Amniotic epithelial cell (primary cell): ENCODE measurements around the gene NDOR1.
"Not testable (repeated sequence)": the region's sequence is repeated elsewhere in the genome, so short reads cannot be mapped to it uniquely, and the experiment has no call there.

Experiments used
- DNase-seq: peaks from one replicate; pipeline ENCODE4 v3.0.0-alpha.2; 2010; ENCODE audit warnings: low read depth

Gene NDOR1

DNA sequence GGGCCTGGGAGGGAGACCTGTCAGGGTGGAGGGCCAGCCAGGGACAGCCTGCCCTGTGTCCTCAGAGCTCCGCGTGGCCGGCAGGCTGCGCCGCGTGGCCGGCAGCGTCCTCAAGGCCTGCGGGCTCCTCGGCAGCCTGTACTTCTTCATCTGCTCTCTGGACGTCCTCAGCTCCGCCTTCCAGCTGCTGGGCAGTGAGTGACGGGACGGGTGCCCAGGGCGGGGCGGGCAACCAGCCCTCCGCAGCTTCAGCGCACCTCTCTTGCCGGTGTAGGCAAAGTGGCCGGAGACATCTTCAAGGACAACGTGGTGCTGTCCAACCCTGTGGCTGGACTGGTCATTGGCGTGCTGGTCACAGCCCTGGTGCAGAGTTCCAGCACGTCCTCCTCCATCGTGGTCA is 27.0 kb downstream of the NDOR1 start:
- no peak for DNase-seq

DNA sequence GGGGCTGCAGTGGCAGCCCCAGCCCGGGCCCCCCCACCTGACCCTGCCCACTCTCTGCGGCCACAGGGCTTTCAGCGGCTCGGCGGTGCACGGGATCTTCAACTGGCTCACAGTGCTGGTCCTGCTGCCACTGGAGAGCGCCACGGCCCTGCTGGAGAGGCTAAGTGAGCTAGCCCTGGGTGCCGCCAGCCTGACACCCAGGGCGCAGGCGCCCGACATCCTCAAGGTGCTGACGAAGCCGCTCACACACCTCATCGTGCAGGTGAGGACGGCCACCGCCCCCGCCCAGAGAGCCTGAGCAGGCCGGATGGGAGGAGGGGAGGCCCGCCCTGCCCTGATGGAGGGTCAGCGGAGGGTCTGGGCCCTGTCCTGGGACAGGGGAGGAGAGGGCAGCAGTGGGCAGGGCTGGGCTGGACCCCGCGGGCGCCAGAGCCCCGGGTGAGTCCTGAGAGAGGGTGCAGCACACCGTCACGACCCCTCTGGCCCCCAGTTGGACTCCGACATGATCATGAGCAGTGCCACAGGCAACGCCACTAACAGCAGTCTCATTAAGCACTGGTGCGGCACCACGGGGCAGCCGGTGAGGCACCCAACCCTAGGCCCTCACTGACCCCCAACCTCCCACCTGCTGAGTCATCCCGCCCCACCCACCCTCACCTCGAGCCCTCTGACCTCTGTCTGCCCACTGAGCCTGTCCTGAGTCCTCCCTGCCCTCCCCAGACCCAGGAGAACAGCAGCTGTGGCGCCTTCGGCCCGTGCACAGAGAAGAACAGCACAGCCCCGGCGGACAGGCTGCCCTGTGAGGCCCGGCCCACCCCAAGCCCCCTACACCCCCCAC is 27.9 kb downstream of the NDOR1 start:
- no peak for DNase-seq

DNA sequence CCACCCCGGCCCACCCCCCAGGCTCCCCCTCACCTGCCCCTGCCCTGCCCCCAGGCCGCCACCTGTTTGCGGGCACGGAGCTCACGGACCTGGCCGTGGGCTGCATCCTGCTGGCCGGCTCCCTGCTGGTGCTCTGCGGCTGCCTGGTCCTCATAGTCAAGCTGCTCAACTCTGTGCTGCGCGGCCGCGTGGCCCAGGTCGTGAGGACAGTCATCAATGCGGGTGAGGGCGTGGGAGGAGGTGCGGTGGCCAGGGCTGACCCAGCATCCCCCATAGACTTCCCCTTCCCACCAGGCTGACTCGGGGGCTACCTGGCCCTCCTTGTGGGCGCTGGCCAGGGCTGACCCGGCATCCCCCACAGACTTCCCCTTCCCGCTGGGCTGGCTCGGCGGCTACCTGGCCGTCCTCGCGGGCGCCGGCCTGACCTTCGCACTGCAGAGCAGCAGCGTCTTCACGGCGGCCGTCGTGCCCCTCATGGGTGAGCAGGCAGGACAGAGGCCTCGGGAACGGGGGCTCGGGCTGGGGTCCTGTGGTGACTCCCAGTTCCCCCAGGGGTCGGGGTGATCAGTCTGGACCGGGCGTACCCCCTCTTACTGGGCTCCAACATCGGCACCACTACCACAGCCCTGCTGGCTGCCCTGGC is 28.7 kb downstream of the NDOR1 start:
- DNase-seq: no peak

DNA sequence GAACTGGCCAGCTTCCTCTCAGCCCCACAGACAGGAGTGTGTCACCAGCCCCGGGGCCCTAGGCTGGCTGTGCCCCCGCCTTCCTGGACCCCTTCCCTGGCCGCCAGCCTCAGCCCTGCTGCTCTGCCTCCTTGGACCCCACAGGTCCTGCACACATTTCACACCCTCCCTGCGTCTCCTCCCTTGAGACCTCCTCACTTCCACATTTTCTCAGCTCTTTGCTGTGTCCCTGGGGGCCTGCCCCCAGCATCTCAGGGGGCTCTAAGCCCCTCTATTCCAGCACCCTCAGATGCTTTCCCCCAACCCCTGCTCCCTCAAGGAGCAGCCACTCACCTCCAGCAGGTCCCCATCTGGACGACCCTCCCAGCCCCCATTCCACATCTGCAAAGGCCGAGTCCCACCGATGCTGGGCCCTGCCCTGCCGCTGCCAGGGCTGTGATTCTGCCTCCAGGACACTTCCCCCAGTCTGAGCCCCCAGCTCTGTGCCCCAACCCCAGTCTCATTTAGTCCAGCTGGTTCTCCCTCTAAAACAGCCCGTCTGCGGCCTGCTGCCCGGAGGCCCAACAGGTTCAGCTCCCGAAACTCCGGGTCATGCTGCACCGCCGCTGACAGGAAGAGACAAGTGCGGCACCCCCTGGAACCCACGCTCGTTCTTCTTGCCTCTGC is 29.4 kb downstream of the NDOR1 start:
- DNase-seq: no peak

DNA sequence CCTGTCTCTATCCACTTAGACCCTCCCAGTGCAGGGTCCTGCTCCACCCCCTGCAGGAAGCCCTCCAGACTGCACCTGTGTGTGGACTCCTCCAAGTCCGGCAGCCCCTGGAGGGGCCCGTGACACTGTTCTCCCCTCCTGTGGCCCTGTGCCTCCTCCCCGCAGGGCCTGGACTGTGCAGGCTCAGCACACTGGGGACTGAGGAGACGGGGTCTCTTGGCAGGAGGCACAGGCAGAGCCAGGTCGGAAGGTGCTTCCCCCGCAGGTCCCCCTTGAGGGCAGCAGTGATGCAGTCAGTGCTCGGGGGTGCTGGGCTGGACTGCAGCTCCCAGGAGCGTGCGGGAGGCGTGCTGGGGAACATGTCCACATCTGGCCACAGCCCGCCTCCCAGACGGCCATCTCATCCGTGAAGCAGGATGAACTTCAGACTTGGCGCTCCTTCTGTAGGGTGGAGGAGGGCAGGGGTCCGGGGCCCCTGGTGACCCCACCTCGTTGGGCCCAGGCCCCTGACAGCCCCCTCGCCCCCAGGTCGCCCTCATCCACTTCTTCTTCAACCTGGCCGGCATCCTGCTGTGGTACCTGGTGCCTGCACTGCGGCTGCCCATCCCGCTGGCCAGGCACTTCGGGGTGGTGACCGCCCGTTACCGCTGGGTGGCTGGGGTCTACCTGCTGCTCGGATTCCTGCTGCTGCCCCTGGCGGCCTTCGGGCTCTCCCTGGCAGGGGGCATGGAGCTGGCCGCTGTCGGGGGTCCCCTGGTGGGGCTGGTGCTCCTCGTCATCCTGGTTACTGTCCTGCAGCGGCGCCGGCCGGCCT is 30.1 kb downstream of the NDOR1 start:
- no peak for DNase-seq

DNA sequence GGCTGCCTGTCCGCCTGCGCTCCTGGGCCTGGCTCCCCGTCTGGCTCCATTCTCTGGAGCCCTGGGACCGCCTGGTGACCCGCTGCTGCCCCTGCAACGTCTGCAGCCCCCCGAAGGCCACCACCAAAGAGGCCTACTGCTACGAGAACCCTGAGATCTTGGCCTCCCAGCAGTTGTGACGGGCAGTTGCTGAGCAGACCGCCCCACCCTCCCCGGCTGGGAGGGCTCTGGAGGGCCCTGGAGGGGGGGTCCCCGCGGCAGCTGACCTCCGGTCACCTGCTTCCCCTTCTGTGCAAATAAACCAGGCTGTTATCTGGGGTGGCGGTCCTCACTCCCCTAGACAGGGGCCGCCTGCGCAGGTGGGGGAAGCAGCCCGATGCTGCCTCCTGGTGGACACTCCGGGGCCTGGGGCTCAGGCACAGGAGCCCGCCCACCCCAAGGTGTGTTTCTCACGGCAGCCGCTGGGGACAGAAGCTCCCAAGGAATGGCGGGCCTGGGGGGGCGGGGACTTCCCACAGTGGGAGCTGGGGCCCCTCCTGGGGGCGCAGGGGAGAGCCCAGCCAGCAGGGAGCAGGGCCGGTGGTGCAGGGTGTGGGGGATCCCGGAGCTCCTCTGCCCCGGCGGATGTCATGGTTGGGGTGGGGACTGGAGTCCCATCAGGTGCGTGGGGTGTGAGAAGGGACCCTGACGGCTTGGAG is 30.9 kb downstream of the NDOR1 start:
- peak; percentile 49 for DNase-seq

DNA sequence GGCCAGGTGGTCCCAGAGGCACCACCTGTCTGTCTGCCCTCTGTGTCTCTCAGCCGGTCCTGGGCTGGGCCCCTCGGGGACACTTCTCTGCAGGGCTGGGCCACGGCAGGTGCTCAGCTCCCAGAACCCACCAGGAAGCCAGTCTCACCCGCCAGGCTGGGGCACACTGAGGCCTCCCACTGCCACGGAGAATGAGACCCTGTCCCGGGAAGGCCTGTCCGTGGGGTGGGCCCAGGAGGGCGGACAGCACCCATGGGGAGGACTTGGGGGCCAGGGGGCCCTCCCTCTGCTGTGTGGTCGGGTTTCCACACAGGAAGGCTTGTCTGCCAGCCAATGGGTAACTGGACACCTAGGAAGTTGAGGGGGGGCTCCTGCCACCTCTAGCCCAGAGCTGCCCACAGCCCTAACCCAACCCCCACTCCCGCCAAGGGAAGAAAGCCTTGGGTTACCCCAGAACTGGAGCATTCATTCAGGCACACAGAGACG is 31.5 kb downstream of the NDOR1 start:
- no peak for DNase-seq

DNA sequence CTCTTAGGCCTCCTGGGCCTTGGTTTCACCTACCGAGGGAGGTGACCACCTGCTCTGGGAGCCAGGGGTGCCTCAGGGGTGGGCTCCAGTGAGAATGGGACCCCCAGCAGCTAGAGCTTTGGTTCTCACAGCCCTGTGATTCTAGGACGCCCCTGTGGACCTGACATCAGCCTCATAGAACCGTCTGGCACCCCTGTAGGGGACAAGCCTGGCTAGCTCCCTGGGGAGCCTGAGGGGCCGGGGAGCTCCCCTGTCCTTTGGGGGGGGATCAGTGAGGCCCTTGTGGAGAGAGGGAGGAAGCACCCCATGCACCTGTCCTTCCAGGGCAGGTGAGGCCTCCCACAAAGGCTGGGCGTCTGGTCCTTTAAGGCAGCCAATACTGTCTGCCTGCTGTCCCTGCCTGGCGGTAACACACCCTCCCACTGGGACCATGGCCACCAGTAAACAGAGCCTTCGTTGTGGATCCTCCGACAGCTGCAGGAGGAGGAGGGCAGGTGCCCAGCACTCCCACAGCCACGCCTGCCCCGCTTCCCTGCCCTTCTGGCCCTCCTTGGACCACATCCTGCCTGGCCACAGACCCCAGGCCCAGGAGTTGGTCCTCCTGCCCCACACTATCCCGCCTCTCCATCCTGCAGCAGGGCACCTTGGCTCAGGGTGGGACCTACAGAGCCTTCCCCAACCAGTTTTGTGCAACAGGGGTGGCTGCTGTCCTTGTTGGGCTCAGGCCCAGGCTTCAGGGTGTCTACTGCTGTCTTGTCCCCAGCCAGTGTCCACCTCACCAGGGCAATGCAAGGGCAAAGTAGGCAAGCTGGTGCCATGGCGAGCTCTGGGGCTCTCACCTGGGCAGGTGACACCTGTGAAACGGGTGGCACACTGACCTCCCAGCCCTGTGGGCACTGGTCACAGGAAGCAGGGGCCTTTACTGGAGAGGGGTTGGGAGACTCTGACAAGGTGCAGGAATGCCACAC is 32.5 kb downstream of the NDOR1 start:
- no peak for DNase-seq

DNA sequence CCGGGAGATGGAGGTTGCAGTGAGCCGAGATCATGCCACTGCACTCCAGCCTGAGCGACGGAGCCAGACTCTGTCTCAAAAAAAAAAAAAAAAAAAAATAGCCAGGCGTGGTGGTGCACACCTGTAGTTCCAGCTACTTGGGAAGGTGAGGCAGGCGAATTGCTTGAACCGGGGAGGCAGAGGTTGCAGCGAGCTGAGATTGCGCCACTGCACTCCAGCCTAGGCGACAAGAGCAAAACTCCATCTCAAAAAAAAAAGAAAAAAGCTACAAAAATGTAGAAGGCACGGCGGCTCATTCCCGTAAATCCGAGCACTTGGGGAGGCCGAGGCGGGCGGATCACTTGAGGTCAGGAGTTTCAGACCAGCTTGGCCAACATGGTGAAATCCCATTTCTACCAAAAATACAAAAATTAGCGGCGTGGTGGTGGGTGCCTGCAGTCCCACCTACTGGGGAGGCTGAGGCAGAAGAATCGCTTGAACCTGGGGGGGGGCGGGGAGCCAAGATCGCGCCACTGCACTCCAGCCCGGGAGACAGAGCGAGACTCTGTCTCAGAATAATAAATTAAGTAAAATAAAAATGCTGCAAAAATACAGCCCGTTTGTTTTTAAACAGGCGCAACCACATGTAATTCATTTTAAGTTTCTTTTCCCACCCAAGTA is 34.2 kb downstream of the NDOR1 start:
- DNase-seq: not testable (repeated sequence)

DNA sequence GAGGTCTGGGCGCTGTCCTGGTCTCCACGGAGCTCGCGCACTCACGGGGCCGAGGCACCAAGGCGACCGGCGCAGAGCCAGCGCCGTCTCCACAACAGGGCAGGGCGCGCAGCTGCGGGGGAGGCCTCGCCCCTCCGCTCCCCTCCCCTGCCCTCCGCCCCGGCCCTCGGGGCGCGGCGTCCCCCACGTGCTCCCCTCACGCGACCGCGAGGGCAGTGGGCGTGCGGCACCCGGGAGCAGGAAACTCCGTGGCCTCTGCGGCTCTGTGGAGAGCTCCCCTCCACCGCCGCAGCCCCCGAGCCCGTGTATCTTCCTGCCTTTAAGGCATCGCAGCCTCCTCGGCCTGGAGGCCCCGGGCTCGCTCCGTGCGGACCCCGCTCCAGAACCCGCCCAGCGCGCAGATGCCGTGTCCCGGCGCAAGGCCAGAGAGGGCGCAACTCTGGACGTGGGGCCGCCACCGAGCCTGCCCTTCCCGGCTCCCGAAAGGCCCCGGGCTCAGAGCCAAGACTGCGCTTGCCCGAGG is 34.9 kb downstream of the NDOR1 start:
- peak; percentile 60 for DNase-seq

DNA sequence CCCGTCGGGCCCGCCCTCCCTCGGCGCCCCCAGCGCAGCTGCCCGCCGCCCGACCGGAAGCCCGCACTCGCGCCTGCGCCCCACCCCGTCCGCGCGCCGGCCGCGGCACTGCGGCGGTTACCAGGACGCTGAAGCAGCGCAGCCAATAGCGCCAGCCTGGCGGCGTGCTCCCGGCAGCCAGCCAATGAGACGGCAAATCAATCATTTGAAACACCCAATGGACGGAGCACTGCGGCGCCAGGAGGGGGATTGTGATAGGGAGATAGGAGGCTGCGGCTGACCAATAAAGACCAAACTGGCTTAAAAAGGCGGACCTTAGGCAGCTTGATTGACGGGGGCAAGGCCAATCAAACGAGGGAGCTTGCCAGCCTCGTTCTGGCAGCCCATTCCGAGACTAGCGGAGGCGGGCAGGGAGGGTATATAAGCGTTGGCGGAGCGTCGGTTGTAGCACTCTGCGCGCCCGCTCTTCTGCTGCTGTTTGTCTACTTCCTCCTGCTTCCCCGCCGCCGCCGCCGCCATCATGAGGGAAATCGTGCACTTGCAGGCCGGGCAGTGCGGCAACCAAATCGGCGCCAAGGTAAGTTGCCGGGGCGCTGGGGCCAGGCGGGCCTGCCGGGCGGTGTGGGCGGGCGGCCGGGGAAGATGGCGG is 35.5 kb downstream of the NDOR1 start, which contains the start of gene TUBB4B:
Gene TUBB4B (plus strand): TSS at position 447 of the 649 bp plus-strand sequence. CDS start 74 bp downstream, at position 521.
- DNase-seq: peak; percentile 100

DNA sequence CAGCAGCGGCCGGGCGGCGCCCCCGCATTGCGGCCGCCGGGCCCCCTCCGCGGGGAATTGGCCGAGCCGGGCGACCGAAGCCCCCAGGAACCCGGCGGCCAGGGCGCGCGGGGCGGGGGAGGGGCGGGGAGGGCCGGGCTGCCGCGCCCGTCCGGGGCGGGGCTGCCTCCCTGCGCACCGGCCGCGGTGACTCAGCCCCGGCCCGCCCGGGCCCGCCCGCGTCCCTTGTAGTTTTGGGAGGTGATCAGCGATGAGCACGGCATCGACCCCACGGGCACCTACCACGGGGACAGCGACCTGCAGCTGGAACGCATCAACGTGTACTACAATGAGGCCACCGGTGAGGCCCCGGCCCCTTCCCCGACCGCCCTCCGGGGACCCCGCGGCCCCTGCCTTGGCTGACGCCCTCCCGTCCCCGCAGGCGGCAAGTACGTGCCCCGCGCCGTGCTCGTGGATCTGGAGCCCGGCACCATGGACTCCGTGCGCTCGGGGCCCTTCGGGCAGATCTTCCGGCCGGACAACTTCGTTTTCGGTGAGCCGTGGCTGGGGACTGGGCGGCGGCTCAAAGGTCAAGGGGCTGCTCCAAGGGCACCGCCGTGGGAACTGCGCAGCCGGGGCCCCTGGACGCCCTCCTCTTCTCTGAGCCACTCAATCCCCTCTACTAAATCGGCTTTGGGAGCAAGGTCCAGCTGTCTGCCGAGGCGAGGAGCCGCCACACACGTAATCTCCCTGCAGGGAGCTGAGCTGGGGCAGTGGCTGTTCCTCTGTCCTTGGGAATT is 36.2 kb downstream of the NDOR1 start:
- DNase-seq: no peak

DNA sequence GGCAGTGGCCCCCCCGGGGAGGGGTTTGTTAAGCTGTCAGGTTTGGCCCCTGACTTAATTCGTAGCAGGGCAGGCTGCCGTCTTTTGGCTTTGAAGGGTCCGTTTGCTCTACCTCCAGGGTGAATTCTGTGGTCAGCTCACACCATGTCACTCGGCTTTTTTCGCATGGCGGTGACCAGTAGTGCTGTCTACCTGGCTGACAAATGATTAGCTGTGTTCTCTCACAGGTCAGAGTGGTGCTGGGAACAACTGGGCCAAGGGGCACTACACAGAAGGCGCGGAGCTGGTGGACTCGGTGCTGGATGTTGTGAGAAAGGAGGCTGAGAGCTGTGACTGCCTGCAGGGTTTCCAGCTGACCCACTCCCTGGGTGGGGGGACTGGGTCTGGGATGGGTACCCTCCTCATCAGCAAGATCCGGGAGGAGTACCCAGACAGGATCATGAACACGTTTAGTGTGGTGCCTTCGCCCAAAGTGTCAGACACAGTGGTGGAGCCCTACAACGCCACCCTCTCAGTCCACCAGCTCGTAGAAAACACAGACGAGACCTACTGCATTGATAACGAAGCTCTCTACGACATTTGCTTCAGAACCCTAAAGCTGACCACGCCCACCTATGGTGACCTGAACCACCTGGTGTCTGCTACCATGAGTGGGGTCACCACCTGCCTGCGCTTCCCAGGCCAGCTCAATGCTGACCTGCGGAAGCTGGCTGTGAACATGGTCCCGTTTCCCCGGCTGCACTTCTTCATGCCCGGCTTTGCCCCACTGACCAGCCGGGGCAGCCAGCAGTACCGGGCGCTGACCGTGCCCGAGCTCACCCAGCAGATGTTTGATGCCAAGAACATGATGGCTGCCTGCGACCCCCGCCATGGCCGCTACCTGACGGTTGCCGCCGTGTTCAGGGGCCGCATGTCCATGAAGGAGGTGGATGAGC is 37.0 kb downstream of the NDOR1 start:
- DNase-seq: no peak

DNA sequence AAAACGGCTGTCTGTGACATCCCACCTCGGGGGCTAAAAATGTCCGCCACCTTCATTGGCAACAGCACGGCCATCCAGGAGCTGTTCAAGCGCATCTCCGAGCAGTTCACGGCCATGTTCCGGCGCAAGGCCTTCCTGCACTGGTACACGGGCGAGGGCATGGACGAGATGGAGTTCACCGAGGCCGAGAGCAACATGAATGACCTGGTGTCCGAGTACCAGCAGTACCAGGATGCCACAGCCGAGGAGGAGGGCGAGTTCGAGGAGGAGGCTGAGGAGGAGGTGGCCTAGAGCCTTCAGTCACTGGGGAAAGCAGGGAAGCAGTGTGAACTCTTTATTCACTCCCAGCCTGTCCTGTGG is 37.7 kb downstream of the NDOR1 start:
- DNase-seq: not testable (repeated sequence)

DNA sequence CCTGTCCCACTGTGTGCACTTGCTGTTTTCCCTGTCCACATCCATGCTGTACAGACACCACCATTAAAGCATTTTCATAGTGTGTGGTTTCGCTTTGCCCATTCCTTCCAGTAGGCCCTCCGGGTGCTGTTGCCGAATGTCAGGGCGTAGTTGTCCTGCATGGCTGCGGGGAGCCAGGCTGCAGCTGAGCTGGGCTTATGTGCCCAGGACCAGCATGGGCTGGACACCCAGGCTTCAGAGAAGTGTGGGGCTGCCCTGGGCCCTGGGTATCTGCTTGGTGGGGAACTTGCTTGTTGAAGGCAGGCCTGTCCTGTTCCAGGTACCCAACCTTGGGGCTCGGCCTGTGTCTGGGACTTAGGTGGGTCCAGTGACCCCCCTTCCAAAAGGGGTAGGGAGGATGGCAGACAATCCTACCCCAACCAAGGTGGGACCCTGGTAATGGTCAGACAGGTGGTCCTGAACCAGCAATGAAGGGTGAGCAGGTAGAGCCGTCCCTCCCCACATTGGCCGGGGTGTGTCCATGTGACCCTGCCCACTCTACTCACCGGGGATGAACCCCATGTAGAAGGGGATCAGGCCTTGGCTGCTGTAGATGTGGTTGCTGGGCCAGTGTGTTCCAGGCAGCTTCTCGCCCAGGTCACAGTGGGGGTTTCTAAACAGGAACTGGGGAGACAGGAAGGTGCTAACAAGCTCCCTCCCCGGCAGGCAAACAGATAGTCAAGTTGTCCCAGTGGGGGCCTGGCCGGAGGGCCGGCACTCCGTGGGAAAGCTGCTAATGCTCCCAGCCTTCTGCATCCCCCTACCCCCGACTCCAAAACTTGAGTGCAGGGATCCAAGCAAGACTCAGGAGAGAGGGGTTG is 38.4 kb downstream of the NDOR1 start:
- DNase-seq: no peak
